Measurements from ENCODE around the gene NAA16. TPM values are rescaled to one million over a fixed set of nuclear protein-coding genes. Genes with fewer than 3 reads are reported as not detected.
"Not testable (repeated sequence)": the region's sequence is repeated elsewhere in the genome, so short reads cannot be mapped to it uniquely, and the experiment has no call there.

The NAA16 gene
- total RNA-seq, 1 donor = 56.4 TPM

GRCh38 chr13:41315443-41316047, 4.5 kb downstream of the NAA16 start:
- H3K27me3 ChIP-seq (ENCODE audit: insufficient read depth, low read length) = no peaks in the 10 kb centered on the region
- peaks cover 32% of the 10 kb centered on the region for H3K4me1 ChIP-seq (ENCODE audit: insufficient read depth, low read length)
- H3K4me3 ChIP-seq (ENCODE audit: low read length) = no peak overlapping the region
- no peaks in the 10 kb centered on the region for H3K9me3 ChIP-seq (ENCODE audit: low read depth, low read length)

GRCh38 chr13:41317243-41317642, 6.2 kb downstream of the NAA16 start:
- Histone ChIP-seq H3K27me3 (ENCODE audit: insufficient read depth, low read length) (no peaks in the 10 kb centered on the region), H3K4me1 (ENCODE audit: insufficient read depth, low read length) (peaks cover 34% of the 10 kb centered on the region), H3K9me3 (ENCODE audit: low read depth, low read length) (no peaks in the 10 kb centered on the region), H3K4me3 (ENCODE audit: low read length) (no peak overlapping the region)

GRCh38 chr13:41325752-41326151, 14.7 kb downstream of the NAA16 start:
- no peak overlapping the region for H3K4me3 ChIP-seq (ENCODE audit: low read length)
- no peaks in the 10 kb centered on the region for H3K9me3 ChIP-seq (ENCODE audit: low read depth, low read length)
- H3K4me1 ChIP-seq (ENCODE audit: insufficient read depth, low read length) = peaks cover 24% of the 10 kb centered on the region
- no peaks in the 10 kb centered on the region for H3K27me3 ChIP-seq (ENCODE audit: insufficient read depth, low read length)

GRCh38 chr13:41326661-41327060, 15.6 kb downstream of the NAA16 start:
- H3K4me3 ChIP-seq (ENCODE audit: low read length) = no peak overlapping the region
- peaks cover 24% of the 10 kb centered on the region for H3K4me1 ChIP-seq (ENCODE audit: insufficient read depth, low read length)
- no peaks in the 10 kb centered on the region for H3K9me3 ChIP-seq (ENCODE audit: low read depth, low read length)
- no peaks in the 10 kb centered on the region for H3K27me3 ChIP-seq (ENCODE audit: insufficient read depth, low read length)

- H3K9me3 ChIP-seq (ENCODE audit: low read depth, low read length) = no peaks in the 10 kb centered on the region
- peaks cover 20% of the 10 kb centered on the region for H3K4me1 ChIP-seq (ENCODE audit: insufficient read depth, low read length)
- no peaks in the 10 kb centered on the region for H3K27me3 ChIP-seq (ENCODE audit: insufficient read depth, low read length)
- no peak overlapping the region for H3K4me3 ChIP-seq (ENCODE audit: low read length)
These were observed 17.1 kb downstream of the NAA16 start for GRCh38 chr13:41327994-41328790.

GRCh38 chr13:41332829-41333228, 21.8 kb downstream of the NAA16 start:
- H3K27me3 ChIP-seq (ENCODE audit: insufficient read depth, low read length) = no peaks in the 10 kb centered on the region
- peaks cover 3% of the 10 kb centered on the region for H3K4me1 ChIP-seq (ENCODE audit: insufficient read depth, low read length)
- no peak overlapping the region for H3K4me3 ChIP-seq (ENCODE audit: low read length)
- no peaks in the 10 kb centered on the region for H3K9me3 ChIP-seq (ENCODE audit: low read depth, low read length)

GRCh38 chr13:41334810-41335209, 23.7 kb downstream of the NAA16 start:
- Histone ChIP-seq H3K4me3 (ENCODE audit: low read length) (no peak overlapping the region), H3K27me3 (ENCODE audit: insufficient read depth, low read length) (no peaks in the 10 kb centered on the region), H3K4me1 (ENCODE audit: insufficient read depth, low read length) (no peaks in the 10 kb centered on the region), H3K9me3 (ENCODE audit: low read depth, low read length) (no peaks in the 10 kb centered on the region)

GRCh38 chr13:41344358-41344757, 33.3 kb downstream of the NAA16 start:
- Histone ChIP-seq H3K4me3 (ENCODE audit: low read length) (no peak overlapping the region), H3K27me3 (ENCODE audit: insufficient read depth, low read length) (no peaks in the 10 kb centered on the region), H3K9me3 (ENCODE audit: low read depth, low read length) (no peaks in the 10 kb centered on the region), H3K4me1 (ENCODE audit: insufficient read depth, low read length) (peaks cover 11% of the 10 kb centered on the region)

- Histone ChIP-seq H3K4me3 (ENCODE audit: low read length) (no peak overlapping the region), H3K27me3 (ENCODE audit: insufficient read depth, low read length) (no peaks in the 10 kb centered on the region), H3K9me3 (ENCODE audit: low read depth, low read length) (no peaks in the 10 kb centered on the region), H3K4me1 (ENCODE audit: insufficient read depth, low read length) (peaks cover 11% of the 10 kb centered on the region)
These were observed 34.3 kb downstream of the NAA16 start for GRCh38 chr13:41345165-41345913.

GRCh38 chr13:41345914-41346589, 35.0 kb downstream of the NAA16 start:
- no peaks in the 10 kb centered on the region for H3K9me3 ChIP-seq (ENCODE audit: low read depth, low read length)
- peaks cover 11% of the 10 kb centered on the region for H3K4me1 ChIP-seq (ENCODE audit: insufficient read depth, low read length)
- no peaks in the 10 kb centered on the region for H3K27me3 ChIP-seq (ENCODE audit: insufficient read depth, low read length)
- H3K4me3 ChIP-seq (ENCODE audit: low read length) = no peak overlapping the region

- no peaks in the 10 kb centered on the region for H3K27me3 ChIP-seq (ENCODE audit: insufficient read depth, low read length)
- no peak overlapping the region for H3K4me3 ChIP-seq (ENCODE audit: low read length)
- no peaks in the 10 kb centered on the region for H3K9me3 ChIP-seq (ENCODE audit: low read depth, low read length)
- H3K4me1 ChIP-seq (ENCODE audit: insufficient read depth, low read length) = peaks cover 34% of the 10 kb centered on the region
These were observed 42.1 kb downstream of the NAA16 start for GRCh38 chr13:41352935-41353840.

- no peak overlapping the region for H3K4me3 ChIP-seq (ENCODE audit: low read length)
- H3K27me3 ChIP-seq (ENCODE audit: insufficient read depth, low read length) = no peaks in the 10 kb centered on the region
- no peaks in the 10 kb centered on the region for H3K9me3 ChIP-seq (ENCODE audit: low read depth, low read length)
- H3K4me1 ChIP-seq (ENCODE audit: insufficient read depth, low read length) = peaks cover 34% of the 10 kb centered on the region
These were observed 43.3 kb downstream of the NAA16 start for GRCh38 chr13:41354416-41354815.

- not testable (repeated sequence) for H3K9me3 ChIP-seq (ENCODE audit: low read depth, low read length); H3K27me3 ChIP-seq (ENCODE audit: insufficient read depth, low read length); H3K4me3 ChIP-seq (ENCODE audit: low read length)
- H3K4me1 ChIP-seq (ENCODE audit: insufficient read depth, low read length) = peaks cover 34% of the 10 kb centered on the region
These were observed 45.2 kb downstream of the NAA16 start for GRCh38 chr13:41356385-41356648.

- Histone ChIP-seq H3K4me1 (ENCODE audit: insufficient read depth, low read length) (peaks cover 34% of the 10 kb centered on the region), H3K27me3 (ENCODE audit: insufficient read depth, low read length) (no peaks in the 10 kb centered on the region), H3K9me3 (ENCODE audit: low read depth, low read length) (no peaks in the 10 kb centered on the region), H3K4me3 (ENCODE audit: low read length) (no peak overlapping the region)
These were observed 45.7 kb downstream of the NAA16 start for GRCh38 chr13:41356786-41357185.
